Hematopoietic multipotent progenitor cell treated with erythropoietin and hydrocortisone succinate and interleukin-3 and kit ligand, for 6 days (in vitro differentiated cells): Measurements from ENCODE around the gene PIP4K2C.
A peak's percentile ranks its signal among the peaks of the same experiment; 100 is the strongest.
"Not testable (repeated sequence)": the region's sequence is repeated elsewhere in the genome, so short reads cannot be mapped to it uniquely, and the experiment has no call there.

Source experiments
- DNase-seq: peaks from one replicate; pipeline ENCODE4 v3.0.0-alpha.2; 2015

PIP4K2C gene

GRCh38 chr12:57611108-57611826 lies 20.3 kb downstream of the PIP4K2C start, which contains the start of gene ARHGEF25:
ARHGEF25 (plus strand) TSS chr12:57611435; CDS start chr12:57611895, 460 bp downstream.
- DNase-seq, result peak; percentile 35

GRCh38 chr12:57611827-57612710 lies 21.1 kb downstream of the PIP4K2C start:
- no peak for DNase-seq

GRCh38 chr12:57612711-57613426 lies 21.9 kb downstream of the PIP4K2C start:
- no peak for DNase-seq

GRCh38 chr12:57613427-57614109 lies 22.6 kb downstream of the PIP4K2C start:
- DNase-seq, result no peak

GRCh38 chr12:57614178-57614947 lies 23.4 kb downstream of the PIP4K2C start:
- peak; percentile 51 for DNase-seq

- DNase-seq, result no peak
These were observed 24.0 kb downstream of the PIP4K2C start for GRCh38 chr12:57614948-57615500.

GRCh38 chr12:57615637-57616036 lies 24.6 kb downstream of the PIP4K2C start:
- DNase-seq, result no peak

- DNase-seq, result no peak
These were observed 25.6 kb downstream of the PIP4K2C start for GRCh38 chr12:57616383-57617101.

GRCh38 chr12:57617942-57618341 lies 26.9 kb downstream of the PIP4K2C start:
- no peak for DNase-seq

- not testable (repeated sequence) for DNase-seq
These were observed 27.4 kb downstream of the PIP4K2C start for GRCh38 chr12:57618431-57618830.

- no peak for DNase-seq
These were observed 28.0 kb downstream of the PIP4K2C start for GRCh38 chr12:57618966-57619433.

GRCh38 chr12:57619434-57620244 lies 28.6 kb downstream of the PIP4K2C start:
- peak; percentile 42 for DNase-seq

GRCh38 chr12:57620245-57620935 lies 29.4 kb downstream of the PIP4K2C start:
- no peak for DNase-seq

- no peak for DNase-seq
These were observed 30.0 kb downstream of the PIP4K2C start for GRCh38 chr12:57620936-57621496.

- DNase-seq, result peak; percentile 68
These were observed 30.7 kb downstream of the PIP4K2C start for GRCh38 chr12:57621497-57622292.

- DNase-seq, result no peak
These were observed 31.6 kb downstream of the PIP4K2C start for GRCh38 chr12:57622293-57623245.

- DNase-seq, result no peak
These were observed 32.4 kb downstream of the PIP4K2C start for GRCh38 chr12:57623385-57623784.
